ENCODE results near the gene NSF.
"Not testable (repeated sequence)": the region's sequence is repeated elsewhere in the genome, so short reads cannot be mapped to it uniquely, and the experiment has no call there.

The NSF gene

DNA sequence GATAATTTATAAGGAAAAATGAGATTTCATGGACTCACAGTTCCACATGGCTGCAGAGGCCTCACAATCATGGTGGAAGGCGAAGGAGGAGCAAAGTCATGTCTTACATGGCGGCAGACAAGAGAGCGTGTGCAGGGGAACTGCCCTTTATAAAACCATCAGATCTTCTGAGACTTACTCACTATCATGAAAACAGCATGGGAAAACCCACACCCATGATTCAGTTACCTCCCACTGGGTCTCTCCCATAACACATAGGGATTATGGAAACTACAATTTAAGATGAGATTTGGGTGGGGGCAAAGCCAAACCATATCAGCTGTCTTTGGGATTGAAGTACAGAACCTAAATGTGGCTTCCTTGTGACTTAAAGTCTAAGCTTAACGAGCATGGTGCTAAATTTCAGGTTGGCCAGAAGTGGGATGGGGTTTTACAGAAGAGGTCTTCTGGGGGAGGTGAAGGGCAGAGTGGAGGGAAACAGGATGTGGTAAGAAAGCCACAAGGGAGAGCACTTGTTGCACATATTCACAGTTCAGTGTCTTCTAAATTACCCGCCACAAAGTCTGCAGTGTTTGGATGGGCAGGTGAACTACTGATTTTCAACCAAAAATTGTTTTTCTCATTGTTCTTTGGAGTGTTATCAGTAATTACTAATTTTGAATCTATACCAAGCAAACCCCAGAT, 38.4 kb downstream of the NSF start:
- not testable (repeated sequence) for DNase-seq (ENCODE audit: low read depth)

DNA sequence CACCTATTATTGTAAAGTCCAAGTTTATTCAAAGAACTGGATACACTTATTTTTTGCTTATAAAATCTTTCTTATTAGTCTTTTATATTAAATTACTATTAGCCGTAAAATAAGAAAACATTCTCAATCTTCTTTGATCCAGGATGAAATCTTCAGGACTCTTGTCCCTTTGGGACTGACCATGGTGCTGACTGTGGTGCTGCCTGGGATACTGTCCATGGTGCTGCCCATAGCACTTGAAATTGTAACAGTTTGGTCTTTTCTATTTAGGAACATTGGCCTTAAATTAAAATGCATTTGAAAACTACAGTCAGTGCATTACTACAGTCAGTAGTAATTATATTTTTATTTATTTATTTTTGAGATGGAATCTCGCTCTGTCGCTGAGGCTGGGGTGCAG, 41.7 kb downstream of the NSF start:
- not testable (repeated sequence) for DNase-seq (ENCODE audit: low read depth)

DNA sequence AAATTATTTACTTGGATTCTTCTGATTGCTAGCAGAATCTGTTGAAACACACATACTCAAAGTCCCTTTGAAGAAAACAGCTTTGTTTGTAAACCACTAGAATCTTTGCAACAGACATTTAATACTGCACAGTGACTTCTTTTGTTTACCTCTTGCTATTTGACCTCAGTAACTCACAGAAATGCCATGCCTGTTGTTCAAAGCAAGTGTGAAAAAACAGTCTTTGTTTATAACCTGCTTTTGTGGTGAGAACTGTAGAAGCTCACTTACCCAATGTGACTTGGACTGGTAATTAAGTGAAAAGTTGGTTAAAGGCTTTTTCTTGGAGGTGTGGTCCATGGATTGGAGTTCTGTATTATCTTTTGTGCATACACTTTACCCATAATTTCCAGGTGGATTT, 44.4 kb downstream of the NSF start:
- DNase-seq (ENCODE audit: low read depth): not testable (repeated sequence)

DNA sequence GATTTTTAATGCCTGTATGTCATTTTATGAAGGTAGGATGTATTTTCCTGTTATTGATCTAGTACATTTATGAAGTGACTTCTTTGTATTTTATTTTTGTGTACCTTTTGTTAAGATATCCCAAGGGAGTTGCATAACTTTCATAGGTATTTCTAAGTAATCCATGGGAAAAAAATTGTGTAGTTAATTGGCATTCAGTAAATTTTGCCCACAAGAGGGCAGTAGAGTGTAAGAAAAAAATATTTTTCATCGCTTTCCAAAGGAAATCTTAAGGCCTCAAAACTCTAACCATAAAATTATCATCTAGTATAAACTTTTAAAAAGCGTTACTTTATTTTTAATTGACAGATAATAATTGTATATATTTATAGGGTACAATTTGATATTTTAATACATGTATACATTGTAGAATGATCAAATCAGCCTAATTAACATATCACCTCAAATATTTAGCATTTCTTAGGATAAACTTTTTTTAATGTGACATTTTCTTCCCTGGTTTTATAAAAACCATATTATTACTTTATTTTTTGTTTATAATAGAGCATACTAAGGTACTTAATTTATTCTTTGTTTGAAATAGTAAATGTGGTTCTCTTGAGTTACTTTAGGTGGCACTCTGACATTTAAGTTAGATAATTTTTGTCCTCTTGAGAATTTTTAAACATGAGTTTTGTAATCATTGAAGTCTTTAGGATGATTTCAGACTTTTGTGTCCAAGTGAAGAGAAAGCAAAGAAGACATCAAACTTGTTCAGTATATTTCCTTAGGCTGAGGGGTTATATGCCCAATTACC, 51.6 kb downstream of the NSF start:
- not testable (repeated sequence) for DNase-seq (ENCODE audit: low read depth)

DNA sequence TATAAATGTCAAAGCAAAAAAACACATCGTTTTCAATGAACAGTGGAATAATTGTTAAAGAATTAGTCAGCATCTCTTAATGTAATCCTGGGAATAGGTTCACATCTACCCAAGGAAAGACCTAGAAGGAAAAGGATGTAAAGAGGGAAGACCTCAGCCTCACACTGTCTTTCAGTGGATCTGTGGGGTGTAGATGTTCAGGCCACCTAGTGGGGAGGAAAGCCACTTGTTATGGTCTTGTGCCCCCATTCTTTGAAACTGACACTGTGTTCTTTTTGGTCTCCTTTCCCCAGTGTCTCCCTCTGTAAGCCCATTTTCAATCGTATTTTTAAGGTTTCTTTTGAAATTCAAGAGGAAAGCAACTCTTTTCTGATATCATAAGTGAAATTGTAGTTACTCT, 56.8 kb downstream of the NSF start:
- DNase-seq (ENCODE audit: low read depth): not testable (repeated sequence)

DNA sequence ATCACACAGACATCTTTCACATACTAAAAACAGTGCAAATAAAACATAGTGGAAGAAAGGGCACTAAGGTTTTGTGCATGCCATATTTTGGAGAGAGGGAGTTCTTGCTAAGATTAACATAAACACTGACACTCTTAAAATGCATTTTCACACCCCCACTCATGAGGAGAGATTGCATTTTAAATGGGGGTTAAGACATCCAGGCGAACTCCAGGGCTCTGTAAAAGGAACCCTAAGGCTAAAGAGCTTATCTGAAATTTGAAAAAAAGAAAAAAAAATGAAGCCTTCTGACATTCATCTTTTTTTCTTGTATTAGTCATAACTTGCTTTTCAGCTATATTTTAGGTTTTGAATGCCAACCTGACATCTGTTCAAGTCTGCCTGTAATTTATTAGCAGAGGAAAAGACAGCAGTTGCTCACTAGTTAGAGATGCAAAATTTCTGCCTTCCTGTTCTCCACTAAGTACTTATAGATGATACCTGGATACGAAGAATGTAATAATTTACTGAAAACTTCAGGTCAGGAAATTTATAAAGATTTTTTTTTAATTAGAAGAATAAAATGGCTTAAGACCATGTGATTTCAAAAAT, 57.3 kb downstream of the NSF start:
- not testable (repeated sequence) for DNase-seq (ENCODE audit: low read depth)

DNA sequence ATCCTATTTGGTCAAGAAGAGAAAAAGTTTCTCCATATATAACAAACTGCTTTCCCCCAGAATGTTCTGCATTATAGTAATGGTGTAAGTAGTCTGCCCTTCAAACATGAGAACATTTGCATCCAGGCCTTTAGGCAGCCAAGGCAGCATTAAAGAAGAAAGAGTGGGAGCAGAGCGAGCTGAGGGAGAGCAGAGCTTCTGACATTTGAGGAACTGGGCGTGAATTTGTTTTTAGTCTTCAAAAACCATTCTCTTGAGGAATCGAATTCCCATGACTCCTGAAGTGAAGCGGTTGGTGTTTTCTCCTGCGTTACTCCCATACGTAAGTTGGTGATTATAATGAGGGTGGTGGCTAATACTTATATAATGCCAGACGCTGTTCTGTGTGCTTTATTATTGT, 58.8 kb downstream of the NSF start:
- DNase-seq (ENCODE audit: low read depth): not testable (repeated sequence)

DNA sequence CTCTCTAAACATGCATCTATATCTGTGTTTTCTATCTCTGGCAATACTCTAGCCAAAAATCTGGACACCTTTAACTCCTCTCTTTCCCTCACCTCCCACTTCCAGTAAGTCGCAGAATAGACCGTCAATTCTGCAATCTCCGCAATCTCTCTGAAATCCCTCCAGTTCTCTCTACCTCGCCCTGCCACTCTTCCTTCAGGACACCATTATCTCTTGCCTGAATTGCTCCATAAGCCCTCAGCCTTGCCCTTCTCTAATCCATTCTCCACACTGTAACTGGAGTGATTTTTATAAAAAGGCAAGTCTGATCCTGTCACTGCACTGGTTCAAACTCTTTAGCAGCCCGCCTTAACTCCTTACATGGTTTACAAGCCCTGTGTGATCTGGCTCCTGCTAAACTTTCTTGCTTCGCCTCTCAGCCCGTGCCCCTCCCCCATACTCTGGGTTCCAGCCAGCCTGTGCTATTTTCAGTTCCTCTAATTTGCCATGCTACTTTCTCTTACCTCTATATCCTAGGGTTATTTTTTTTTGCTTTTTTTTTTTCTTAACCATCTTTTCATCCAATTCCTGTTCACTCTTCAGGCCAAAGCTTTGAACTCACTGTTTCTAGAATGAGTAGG, 61.7 kb downstream of the NSF start:
- not testable (repeated sequence) for DNase-seq (ENCODE audit: low read depth)

DNA sequence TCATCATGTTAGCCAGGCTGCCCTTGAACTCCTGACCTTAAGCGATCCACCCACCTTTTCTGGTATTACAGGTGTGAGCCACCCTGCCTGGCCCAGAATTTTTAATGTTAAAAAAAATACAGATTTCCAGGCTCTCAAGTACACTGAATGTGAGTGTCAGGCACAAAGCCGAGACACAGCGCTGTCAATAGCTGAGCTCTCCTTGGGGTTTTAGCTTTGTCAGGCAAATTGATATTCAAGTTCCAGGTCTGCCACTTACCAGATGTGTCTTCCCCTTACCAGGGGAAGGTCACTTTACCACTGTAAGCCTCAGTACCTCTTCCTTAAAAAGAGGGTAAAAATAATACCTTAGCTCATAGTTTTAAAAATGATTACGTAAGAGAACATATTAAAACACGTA, 67.8 kb downstream of the NSF start:
- not testable (repeated sequence) for DNase-seq (ENCODE audit: low read depth)

DNA sequence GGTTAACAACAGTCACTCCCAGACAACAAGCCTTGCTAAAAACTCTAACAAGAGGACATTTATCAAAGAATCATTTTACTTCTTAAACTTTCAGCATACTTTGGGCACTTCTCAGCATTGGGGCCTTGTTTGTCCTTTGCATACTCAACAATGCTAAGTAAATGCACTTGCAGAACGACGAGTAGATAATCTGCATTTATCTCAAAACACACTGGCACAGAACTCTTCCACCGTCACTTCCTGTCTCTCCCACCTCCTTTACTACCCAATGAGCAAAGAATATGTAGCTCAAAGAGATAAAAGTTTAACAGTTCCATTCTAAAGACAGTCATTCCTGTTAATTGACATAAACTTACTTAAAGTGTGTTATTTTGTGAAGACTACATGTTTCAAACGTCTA, 69.2 kb downstream of the NSF start:
- not testable (repeated sequence) for DNase-seq (ENCODE audit: low read depth)

DNA sequence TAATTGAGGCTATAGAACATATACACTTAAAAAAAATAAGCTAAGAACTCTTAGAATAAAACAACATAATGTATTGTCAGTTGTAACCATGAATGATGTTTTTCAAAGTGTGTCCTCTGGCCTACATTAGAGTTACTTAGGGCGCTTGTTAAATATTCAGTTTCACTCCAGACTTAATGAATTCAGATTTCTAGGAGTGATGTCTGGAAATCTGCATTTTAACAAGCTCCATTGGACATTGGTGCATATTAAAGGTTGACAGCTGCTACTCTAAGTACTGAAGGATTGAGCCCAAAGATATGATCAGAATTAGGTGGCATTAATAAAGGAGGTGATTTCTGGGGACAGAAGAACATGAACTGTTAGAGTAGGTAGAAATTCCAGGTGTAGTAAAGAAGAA, 72.7 kb downstream of the NSF start:
- not testable (repeated sequence) for DNase-seq (ENCODE audit: low read depth)

DNA sequence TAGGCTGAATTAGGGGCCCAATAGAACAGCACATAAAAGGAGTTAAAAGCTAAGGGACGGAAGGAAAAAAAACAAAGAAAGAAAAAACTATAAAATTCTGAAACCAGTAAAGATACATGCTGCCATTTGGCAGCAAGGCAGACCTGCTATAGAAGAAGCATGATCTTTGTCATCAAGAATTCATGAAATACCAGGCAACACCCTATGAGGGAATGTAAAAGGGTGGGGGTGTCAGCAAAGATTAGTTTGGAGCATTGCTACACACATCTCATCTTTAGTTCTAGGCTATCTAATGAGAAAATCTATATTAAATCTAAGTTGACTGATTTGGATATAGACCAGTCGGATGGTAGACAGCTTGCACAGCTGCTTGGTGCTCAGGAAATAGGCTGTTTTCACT, 73.1 kb downstream of the NSF start:
- not testable (repeated sequence) for DNase-seq (ENCODE audit: low read depth)

DNA sequence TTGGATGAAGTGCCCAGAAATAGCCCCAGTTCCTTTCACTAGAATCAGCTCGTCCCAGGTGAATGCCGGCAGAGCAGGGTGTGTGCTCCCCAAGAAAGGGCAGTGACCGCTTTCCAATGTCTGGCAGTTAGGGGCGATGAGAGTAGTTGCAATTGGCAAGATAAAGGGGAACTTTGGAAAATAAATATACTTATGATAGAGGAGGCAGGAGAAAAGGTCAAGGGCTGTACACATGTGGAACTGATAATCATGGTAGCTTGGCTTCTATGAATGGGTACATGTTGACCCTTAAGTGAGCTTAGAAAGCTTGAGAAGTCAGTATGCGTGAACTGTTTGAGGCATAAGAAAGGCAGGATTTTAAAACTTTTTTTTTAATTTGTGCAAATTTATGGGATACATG, 75.5 kb downstream of the NSF start:
- not testable (repeated sequence) for DNase-seq (ENCODE audit: low read depth)

DNA sequence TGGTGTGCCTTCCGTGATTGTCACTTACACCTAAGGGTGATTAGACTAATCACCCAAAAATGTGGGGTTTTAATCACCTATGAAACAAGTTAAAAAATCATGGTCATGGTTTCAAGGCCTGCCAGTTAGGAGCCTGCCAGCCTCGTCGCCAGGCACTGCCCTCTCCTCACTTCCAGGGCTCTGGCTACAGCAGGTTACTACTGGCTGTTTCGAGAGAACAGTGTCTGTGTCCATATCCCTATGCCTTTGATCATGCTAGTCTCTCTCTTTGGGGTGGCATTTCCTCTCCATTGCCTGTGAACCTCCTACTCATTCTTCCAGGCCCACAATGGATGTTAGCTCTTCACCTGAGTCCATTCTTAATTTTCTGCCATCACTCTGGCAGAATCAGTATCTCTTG, 80.3 kb downstream of the NSF start:
- not testable (repeated sequence) for DNase-seq (ENCODE audit: low read depth)

DNA sequence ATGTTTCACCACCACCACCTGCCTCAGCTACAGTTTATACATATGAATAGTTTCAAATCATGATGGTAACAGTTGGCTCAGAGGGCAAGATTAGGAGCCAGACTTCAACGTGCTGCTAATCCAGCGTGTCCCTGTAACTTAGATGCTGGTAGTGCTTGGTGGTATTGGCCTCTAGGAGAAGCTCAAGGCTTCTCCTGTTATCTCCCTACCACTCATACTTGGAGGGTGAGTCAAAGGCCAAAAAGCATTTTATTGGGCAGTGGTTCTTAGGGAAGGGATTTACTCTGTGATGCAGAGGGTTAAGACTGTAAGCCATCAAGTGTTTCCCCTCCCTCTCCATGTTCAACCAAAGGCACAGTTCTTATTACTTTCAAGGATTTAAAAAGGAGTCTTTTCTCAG, 82.3 kb downstream of the NSF start:
- DNase-seq (ENCODE audit: low read depth): not testable (repeated sequence)

DNA sequence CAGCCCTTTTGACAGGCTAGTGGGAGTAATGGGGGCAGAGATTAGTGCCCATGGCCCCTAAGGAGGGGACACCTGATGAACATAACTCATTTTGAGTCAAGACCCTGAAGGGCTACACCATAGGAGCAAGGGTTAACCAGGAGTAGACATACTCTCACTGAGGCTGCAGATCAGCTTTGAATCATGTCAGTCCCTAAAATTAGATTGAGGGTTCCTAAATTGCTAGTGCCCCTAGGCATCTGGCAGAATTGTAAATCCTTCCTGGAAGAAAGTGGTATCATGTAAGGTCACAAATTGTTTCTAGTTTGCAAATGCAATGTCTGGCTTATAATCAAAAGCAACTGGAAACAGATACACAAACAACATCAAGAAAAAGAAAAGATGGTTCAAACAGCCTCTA, 87.3 kb downstream of the NSF start:
- not testable (repeated sequence) for DNase-seq (ENCODE audit: low read depth)

DNA sequence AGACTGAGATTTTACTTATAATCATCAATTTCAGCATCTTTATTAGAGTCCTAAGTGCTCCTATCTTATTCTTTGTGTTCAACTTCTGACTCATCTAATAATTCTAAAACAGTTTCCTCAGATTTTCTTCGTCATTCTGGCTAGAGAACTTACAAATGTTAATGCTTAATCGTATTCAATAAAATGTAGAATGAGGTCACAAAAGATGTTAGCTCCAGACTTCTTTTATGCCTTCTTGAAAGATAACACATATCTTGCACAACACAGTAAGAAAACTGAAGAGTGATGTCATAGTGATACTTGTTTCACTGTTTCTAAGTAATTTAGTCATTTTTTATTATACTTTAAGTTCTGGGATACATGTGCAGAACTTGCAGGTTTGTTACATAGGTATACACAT, 93.2 kb downstream of the NSF start:
- not testable (repeated sequence) for DNase-seq (ENCODE audit: low read depth)

DNA sequence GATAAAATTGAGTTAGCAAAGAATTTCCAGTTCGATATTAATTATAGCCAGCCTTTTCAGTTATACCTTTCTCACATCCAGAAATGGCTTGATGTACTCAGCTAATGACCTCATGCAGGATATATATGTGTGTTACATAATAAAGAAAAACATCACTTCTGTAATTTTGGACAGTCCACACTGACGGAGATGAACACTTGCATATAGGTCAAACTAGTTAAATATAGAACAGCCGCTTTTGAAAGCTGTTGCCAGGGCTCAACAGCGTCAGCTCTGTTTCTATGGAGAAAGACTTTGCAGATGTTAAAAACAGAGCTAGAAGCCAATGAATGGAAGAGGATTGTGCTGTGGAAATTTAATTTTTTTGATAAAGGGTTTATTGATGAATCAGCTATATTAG, 94.8 kb downstream of the NSF start:
- DNase-seq (ENCODE audit: low read depth): not testable (repeated sequence)

DNA sequence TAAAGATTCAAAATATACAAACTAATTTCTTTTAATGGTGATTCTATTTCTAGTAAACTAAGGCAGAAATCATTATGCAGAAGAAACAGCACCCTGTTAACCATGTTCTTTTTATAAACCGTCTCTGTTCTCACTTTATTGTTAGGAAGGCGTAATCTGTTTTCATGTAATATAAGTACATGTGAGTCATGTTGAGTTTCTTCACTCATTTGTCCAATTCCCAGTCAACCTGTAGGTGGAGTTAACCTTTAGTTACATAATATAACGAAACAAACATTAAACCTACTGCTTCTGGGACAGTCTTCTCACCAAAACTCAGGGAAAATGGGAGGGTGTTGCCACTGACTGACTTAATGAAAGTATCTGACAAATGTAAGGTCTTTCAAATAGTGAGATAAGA, 101.7 kb downstream of the NSF start:
- not testable (repeated sequence) for DNase-seq (ENCODE audit: low read depth)

DNA sequence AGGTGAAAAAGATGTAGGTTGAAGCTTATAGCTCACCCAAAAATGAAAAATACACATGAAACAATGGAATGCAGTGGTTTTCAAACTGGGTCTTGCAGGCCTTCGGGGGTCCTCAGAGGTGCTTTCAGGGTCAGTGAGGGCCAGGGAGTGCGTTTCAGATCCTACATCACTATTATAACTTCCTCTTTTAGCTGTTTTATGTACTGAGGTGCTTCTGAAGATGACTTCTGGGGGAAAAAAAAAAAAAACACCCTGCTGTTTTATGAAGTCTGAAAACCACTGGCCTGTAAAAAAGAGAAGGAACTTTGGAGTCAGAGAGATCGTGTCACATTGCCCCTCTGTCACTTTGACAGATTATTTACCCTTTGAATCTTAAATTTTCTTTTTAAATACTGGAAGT, 102.8 kb downstream of the NSF start:
- not testable (repeated sequence) for DNase-seq (ENCODE audit: low read depth)

DNA sequence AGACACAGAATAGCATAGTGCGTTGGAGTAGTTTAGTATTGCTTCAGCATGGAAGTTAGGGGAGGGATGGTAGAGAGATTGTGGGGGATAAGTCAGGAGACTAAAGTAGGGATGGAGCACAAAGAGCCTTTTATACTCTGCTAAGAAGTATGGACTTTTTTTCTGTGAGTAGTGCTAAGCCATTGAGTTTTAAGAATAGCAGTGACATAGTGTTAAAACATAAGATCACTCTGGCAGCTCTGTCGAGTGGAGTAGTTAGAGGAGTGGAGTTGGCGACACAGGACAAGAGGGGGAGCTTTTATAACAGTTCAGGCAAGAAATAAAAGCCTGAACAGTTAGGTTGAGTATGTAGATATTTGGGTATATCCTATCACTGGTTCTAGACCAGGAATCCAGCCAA, 106.1 kb downstream of the NSF start:
- DNase-seq (ENCODE audit: low read depth): not testable (repeated sequence)

DNA sequence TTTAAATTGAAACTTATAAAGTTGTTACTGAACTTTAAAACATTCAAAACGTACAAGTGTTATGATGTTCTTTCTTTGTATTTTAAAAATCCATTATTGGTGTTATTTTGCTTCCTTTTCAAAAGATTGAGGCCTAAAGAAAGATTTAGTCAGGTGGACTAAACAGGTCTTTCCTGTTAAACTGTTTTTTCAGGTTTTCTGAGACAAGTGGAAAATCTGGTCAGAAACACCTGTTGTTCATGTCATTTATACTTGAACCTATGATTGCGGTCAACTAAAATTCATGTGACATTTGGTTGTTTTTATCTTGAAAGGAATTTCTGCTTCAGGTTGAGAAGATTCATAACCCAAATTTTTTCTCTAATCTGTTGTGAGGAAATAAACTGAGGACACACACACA, 108.5 kb downstream of the NSF start:
- not testable (repeated sequence) for DNase-seq (ENCODE audit: low read depth)

DNA sequence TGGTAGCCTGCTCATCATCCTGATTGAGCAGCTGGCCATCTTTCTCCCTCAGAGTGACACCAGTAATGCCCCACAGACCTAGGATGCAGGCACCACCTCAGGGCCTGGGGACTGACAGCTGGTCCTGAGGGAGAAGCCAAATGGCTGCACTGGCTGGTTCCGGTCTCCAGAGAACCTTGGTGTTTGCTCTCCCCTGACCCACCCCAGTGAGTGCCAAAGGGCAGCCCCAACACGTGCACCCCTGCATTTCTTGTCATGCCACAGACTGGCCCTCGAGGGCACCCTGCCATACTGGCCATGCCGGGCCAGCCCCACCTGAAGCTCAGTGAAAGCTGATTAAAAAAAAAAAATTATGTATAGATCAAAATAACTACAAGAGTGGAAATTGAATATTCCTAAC, 127.5 kb downstream of the NSF start:
- no peak for DNase-seq (ENCODE audit: low read depth)

Data from stimulated activated CD8-positive, alpha-beta memory T cell treated with anti-CD3 and anti-CD28 coated beads, Interleukin-12 subunit alpha, Interleukin-12 subunit beta, amount 100 ng/mL, for 1 hour (primary cell).